Measurements from ENCODE around the gene IFITM2.

The IFITM2 gene

DNA sequence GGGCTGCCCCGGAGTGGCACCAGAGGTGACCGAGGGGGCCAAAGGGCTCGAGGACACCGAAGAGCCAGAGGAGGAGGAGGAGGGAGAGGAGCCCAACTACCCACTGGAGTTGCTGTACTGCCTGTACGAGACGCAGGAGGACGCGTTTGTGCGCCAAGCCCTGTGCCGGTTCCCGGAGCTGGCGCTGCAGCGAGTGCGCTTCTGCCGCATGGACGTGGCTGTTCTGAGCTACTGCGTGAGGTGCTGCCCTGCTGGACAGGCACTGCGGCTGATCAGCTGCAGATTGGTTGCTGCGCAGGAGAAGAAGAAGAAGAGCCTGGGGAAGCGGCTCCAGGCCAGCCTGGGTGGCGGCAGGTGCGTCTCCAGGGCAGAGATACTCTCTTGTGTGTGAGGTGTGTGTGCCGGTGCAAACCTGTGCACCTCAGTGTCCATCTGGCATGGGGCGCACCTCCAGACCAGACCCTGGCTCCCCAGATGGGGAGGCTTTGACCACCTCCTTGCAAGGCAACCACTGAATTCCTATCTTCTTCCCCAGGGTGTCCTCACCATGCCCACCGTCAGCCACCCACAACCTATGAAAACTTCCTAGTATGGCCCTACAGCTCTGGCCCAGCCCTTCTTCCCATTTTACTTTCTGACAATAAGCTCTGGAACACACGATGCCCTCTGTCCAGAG is 26.0 kb upstream of the IFITM2 start:
- no peak for DNase-seq (ENCODE audit: low read depth)

DNA sequence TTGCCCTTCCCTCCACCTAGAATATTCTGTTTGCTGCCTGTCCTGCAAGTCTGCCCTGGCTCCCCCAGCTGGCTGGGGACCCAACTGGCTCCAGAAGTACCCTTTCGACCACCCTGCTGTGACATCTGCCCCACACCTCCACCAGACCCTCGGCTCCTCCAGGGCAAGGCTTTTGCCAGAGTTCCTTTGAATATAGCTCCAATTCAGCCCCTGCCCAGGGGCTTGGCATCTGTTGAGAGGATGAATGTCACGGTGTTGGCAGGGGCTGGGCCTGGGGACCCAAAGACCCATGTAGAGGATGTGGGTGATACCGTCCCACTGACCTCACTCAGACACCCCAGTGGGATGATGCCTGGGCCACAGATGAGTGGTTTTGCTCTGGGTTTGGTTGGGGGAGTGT is 25.4 kb upstream of the IFITM2 start:
- DNase-seq (ENCODE audit: low read depth): no peak

DNA sequence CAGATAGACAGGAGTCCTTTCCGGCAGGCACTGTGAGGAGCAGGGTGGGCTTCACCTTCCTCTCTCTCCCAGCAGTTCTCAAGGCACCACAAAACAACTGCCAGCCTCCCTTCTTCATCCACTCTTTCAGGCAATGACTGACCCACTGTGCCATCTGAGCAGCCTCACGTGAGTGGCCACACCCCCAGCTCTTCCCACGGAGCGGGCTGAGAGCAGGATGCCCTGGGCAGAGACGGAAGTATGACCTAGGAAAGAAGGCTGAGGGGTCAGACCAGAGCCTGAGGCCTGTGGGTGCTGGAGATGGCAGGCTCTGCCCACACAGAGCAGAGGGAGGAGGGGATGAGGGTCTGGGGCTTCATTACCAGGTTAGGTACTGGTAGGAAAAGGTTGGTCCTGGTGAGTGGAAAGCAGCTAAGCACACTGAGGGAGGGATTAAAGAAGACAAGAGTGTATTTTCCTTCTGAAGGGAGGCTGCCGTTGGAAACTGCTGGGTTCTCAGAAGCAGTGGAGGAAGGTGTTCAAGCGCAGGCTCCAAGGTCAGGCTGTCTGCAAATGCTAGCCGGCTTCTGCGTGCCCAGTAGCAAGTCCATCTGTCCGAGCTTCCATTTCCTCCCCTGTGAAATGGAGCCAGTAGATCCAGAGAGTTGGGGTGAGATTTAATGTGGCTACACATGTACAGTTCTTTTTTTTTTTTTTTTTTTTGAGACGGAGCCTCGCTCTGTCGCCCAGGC is 24.8 kb upstream of the IFITM2 start:
- DNase-seq (ENCODE audit: low read depth): no peak

DNA sequence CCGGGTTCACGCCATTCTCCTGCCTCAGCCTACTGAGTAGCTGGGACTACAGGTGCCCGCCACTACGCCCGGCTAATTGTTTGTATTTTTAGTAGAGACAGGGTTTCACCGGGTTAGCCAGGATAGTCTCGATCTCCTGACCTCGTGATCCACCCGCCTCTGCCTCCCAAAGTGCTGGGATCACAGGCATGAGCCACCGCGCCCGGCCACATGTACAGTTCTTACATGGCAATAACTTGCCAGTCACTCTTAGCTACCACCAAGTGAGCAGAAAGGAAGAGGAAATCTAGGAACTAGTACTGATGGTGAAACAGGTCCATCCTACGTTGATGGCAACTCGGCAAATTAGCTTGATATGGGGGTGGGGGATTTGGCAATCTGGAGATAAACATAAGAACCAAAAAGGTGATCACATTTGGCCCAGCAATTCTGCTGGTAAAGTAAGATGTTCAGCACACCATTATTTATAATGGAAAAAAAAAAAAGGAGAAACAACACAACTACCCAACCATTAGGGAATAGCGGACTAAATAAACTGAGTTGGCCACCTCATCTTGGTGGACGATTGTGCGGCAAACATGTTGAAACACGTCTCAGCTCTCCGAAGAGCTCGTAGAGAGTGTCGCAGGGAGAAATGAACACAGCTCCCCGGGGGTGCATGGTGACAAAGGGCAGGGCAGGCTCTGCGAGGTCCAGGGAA is 24.1 kb upstream of the IFITM2 start:
- no peak for DNase-seq (ENCODE audit: low read depth)

DNA sequence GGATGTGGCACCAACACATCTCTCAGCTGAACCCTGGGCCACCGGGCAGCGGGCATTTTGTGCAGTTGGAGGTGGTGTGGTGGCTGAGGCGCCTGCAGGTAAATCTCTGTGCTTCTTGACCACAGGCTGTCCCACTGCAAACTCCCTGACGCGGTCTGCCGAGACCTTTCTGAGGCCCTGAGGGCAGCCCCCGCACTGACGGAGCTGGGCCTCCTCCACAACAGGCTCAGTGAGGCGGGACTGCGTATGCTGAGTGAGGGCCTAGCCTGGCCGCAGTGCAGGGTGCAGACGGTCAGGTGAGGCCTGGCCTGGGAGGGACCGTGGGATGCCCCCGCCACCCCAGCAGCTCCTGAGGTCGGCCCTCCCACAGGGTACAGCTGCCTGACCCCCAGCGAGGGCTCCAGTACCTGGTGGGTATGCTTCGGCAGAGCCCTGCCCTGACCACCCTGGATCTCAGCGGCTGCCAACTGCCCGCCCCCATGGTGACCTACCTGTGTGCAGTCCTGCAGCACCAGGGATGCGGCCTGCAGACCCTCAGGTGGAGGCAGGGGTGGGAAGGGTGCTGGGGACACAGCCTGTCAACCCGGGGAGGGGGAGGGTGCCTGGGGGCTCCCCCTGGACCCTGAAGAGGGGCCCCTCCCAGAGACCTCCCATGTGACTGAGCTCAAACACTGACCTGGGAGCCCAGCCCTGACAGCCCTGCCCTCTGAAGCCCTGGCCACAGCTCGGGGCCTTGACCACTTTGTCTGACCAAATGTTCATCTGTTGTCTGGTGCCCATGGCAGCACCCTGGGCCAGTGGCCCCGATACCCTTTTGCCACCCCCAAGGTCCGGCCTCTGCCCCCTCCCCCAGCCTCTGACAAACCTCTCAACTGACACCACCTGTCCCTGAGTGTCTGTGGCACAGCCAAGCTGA is 23.3 kb upstream of the IFITM2 start:
- DNase-seq (ENCODE audit: low read depth): no peak

DNA sequence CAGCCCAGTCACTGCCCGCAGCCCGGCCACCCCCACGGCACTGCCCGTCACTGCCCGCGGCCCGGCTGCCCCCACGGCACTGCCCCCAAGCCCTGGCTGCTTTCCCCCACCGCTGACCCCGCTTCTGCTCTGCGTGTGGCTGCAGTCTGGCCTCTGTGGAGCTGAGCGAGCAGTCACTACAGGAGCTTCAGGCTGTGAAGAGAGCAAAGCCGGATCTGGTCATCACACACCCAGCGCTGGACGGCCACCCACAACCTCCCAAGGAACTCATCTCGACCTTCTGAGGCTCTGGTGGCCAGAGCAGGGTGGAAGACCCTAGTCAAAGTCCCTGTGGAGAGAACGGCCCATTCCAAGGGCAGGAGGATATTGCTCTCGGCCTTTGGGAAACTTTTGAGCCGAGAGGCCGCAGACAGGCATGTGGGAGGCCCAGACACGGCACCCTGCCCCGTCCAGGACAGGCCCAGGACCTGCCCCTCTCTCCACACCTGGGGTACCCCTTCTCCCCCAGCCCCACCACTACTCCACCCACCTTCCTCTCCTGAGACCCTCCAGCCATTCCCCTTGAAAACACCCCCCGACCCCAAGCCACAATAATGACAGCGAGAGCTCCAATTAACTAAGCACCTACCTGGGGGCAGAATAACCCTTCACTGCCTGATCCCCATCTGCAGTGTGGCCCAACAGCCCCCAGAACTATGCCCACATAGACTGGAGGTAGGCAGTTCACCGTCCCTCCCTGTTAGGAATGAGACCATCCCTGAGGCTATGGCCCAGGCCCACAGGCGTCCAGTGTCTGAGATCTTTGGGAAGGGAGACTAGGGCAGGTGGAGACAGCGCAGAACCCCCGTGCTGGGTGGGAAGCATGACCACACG is 22.4 kb upstream of the IFITM2 start:
- DNase-seq (ENCODE audit: low read depth): no peak

DNA sequence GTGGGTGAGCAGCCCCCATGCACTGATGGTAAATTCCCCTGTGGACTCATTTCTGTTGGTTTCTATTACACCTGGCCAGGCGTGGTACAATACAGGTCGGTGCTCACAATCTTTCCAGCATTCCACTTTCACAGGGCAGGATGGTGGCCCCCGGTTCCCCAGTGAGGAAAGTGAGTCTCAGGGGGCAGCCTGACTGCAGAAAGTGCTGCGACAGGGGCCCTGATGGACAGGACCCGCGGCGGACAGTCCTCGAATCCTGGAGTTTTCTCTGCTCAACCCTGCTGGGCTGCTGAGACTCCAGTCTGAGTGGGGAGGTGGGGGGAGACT is 21.8 kb upstream of the IFITM2 start:
- no peak for DNase-seq (ENCODE audit: low read depth)

DNA sequence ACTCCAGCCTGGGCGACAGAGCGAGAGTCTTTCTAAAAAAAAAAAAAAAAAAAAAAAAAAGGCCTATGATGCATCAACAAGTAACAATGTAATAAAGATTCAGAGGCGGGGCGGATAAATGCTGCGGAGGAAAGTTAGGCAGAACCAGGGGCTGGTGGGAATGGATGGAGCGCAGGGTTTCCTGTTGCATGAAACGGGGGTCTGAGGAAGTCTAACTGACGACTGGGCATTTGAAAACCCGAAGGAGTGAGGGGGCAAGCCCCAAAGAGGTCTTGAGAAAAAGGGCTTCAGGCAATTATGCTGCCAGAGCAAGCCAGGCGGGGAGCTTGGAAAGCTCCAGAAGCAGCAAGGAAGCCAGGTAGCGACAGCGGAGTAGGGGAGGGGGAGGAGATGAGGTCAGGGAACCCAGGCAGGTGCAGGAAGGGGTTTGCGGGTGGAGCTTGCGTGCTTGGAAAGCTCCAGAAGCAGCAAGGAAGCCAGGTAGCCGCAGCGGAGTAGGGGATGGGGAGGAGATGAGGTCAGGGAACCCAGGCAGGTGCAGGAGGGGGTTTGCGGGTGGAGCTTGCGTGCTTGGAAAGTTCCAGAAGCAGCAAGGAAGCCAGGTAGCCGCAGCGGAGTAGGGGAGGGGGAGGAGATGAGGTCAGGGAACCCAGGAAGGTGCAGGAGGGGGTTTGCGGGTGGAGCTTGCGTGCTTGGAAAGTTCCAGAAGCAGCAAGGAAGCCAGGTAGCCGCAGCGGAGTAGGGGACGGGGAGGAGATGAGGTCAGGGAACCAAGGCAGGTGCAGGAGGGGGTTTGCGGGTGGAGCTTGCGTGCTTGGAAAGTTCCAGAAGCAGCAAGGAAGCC is 20.4 kb upstream of the IFITM2 start:
- peak; percentile 77 for DNase-seq (ENCODE audit: low read depth)

DNA sequence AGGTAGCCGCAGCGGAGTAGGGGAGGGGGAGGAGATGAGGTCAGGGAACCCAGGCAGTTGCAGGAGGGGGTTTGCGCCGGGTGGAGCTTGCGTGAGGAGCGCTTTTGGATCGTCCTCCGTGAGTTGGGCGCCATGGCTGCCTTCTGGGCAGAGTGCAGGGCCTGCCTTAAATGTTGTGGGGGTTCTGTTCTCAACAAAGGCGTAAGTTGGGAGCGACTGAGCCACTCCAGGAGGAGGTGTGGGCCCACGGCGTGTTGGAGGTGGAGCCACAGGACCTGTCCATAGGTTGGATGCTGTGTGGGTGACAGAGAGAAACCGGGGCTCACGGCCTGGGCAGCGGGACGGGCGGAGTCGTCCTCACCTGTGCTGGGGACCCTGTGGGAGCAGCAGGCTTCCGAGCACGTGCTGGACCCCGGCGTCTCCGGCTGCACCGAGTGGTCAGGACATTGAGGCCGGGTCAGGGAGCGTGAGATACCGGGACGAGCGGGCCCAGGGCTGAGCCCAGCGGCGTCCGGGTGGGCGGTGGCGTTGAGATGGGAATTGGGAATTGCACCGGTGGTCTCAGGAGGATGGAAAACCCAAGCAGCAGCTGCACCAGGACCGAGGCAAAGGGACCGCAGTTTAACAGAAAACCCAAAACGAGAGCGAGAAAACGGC is 19.7 kb upstream of the IFITM2 start:
- DNase-seq (ENCODE audit: low read depth): peak; percentile 67

DNA sequence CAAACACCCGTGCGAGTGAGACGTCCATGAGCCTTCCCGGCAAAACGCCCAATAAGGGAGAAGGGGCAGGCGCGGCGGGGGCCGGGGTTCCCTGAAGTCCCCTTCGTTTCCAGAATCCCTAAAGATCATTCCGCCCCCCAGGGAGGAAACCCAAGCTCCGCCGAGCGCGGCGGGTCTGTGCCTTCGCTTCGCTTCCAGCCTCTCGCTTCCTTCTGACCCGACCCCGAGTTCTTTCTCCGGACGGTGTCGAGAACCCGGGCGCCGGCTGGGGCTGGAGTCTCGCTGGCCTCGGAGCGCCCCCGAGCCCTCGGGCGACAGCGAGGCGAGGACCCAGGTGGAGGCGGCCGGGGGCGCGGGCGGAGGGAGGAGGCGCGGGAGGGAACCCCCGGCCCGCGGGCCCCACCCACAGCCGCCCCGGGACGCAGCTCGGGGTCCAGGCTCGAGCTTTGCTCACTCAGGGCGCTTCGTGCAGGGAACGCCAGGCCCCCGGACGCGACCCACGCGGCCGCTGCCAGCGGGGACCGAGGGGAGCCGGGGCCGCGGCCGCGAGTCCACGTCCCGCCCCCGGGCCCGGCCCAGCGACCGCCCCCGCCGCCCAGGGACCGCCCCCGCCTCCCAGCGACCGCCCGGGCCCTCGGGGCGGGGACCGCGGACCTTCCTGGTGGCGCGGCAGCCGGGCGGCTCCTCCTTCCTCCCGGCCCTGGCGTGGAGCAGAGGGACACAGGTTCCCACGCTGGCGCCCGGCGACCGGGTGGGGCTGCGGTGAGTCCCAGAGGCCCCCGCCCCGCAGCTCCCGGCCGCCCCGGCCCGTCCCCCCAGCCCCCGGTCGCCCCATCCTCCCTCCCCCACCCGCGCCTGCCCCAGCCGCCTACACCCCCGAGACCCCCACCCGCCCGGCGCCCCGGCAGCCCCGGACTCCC is 18.9 kb upstream of the IFITM2 start, which contains the start of gene PGGHG:
PGGHG (plus strand) TSS at position 649 of the 920 bp plus-strand sequence. CDS start 691 bp downstream, outside the sequence.
- no peak for DNase-seq (ENCODE audit: low read depth)

DNA sequence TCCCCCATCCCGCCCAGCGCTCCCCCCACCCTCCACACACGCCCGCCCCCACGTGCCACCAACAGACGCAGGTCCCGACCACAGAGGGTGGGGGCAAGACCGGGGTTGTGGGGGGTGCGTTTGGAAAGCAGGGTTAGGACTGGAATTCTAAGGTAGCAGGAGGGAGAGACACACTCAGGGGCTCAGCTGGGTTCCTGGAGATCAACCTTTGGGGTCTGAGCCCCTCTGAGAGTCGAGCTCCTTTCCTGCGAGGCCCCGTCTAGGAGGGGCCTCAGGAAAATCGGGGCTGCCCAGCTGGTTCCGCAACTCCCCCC is 18.3 kb upstream of the IFITM2 start:
- DNase-seq (ENCODE audit: low read depth): no peak

DNA sequence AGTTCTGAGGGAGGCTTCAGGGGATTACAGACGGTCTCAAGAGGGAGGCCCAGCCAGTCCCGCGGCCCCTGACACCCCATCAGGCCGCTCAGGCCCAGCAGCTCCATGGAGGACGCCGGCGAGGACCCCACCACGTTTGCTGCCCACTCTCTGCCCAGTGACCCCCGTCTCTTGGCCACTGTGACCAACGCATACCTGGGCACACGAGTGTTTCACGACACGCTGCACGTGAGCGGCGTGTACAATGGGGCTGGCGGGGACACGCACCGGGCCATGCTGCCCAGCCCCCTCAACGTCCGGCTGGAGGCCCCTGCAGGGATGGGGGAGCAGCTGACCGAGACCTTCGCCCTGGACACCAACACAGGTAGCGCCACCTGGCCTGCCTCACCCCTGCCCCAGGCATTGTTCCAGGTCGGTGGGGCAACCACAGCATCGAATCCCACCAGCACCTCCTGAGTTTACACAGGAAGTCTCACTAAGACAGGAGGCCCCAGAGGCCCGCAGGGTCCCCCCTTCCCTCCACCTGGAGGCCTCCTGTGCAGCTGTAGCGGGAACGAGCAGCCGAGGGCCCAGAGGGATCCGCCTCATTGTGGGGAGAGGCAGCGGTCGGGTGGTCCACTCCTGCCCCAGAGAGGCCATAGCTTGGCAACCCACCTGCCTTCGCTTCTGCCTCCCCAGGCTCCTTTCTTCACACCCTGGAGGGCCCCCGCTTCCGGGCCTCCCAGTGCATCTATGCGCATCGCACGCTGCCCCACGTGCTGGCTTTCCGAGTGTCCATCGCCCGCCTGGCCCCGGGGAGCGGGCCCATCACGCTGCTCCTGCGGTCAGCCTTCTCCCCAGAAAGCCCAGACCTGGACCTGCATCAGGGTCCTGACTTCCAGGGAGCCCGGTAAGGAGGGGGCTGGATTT is 17.6 kb upstream of the IFITM2 start:
- DNase-seq (ENCODE audit: low read depth): no peak

DNA sequence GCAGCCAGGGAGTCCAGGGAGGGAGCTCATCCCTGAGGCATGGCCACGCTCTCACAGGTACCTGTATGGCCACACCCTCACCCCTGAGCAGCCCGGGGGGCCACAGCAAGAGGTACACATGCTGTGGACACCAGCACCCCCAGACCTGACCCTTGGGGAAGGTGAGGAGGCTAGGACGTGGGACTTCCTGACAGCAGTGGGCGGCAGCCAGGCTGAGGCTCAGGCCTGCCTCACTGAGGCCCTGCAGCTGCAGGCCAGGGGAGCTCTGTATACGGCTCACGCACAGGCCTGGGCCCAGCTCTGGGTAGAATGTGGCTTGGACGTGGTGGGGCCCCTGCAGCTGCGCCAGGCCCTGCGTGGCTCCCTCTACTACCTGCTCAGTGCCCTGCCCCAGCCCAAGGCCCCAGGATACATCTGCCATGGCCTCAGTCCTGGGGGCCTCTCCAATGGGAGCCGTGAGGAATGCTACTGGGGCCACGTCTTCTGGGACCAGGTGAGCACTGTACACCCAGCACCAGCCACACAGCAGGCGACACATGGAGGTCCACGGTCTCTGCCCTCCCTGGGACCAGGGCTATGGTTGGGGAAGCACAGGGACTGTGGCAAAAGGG is 16.9 kb upstream of the IFITM2 start:
- DNase-seq (ENCODE audit: low read depth): no peak

DNA sequence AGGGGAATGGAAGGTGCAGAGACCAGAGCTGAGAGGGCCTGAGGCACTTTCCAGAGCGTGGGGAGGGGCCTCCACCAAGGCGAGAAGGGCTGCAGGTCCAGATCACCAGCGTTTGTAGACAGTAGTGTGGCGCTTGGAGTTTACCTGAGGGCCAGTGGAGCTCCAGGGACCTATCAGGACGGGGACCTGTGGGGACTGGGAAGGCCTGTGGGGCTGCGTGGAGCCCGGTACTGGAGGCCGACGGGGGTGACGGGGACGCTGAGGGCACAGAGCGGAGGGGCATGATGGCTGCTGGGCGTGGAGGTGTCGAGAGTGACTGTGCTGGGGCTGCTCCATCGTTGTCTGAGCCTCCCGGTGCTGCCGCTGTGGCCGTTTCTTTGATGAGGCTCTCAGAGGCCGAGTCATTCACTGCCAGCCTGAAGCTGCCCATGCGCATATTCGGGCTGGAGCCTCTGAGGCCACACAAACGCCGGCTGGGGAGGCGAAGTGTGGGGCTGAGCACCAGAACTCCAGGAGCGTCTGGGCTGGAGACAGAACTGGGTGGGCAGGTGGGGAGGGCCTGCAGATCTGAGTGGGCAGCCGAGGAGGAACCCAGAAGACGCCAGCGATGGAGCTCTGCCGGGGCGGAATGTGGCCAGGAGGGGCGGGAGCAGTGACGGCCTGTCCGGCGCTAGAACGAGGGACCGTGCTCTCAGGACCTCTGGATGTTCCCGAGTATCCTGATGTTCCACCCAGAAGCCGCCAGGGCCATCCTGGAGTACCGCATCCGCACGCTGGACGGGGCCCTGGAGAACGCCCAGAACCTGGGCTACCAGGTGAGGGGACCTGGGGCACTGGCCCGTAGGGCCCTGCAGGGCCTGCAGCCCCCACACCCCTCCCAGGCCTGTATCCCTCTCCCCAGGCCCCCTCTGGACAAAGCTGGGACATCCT is 16.1 kb upstream of the IFITM2 start:
- DNase-seq (ENCODE audit: low read depth): no peak

DNA sequence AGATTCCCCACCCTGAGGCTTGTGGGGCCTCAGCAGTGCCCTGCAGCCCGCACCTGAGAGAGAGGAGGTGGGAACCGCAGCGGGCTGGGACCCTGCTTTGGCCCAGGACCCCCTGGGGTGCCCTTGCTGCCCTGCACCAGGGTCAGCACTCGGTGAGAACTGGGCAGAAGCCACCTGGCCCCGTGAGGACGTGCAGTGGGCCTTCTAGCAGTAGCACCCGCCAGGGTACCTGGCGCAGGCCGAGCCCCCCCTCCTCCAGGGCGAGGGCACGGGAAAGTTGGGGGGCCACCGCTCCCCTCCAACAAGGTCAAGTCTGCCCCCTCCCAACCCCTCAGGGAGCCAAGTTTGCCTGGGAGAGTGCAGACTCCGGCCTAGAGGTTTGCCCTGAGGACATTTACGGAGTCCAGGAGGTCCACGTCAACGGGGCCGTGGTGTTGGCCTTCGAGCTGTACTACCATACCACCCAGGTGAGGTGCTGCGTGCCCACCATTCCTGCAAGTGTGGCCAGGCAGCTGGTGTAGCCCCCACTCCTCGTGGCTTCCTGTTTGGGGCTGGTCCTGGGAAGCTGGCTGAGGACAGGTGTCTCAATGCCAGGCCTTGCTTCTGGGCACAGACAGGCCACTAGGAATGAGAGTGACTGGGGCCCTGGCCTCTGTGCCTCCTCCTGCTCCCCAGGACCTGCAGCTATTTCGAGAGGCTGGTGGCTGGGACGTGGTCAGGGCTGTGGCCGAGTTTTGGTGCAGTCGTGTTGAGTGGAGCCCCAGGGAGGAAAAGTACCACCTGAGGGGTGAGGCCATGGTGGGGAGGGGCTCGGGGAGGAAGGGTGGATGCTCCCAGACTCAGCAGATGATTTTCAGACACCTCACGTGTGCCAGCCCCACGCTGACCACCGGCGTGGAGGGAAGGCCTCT is 15.2 kb upstream of the IFITM2 start:
- DNase-seq (ENCODE audit: low read depth): no peak

All from T follicular helper cell (primary cell).